NCI-H2081 (cell line): ENCODE results near the gene DCAF8L2.
"Not testable (repeated sequence)": the region's sequence is repeated elsewhere in the genome, so short reads cannot be mapped to it uniquely, and the experiment has no call there.

Experiments used
- DNase-seq, 2 experiments: peaks; one replicate each; lab custom pipeline; 2025; lab: John Stamatoyannopoulos, UW

Gene DCAF8L2

DNA sequence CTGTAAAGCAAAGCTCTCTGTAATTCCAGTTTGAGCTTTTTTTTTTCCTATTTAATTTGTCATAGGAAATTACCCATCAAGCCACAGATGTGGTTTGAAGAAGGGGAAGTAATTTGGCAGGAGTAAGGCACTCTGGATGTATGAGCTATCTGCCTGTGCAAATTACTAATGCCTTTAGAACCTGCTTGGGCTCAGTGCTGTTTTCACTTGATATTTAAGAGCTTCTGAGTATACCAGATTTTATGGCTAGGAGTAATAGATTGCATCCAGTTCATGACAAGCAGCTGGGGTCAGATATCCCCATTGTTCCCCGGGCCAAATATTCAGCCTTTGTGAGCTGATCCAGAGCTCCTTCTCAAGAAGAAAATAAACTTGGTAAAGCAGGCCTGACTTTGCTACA lies 89.1 kb downstream of the DCAF8L2 start:
- DNase-seq: no peak

DNA sequence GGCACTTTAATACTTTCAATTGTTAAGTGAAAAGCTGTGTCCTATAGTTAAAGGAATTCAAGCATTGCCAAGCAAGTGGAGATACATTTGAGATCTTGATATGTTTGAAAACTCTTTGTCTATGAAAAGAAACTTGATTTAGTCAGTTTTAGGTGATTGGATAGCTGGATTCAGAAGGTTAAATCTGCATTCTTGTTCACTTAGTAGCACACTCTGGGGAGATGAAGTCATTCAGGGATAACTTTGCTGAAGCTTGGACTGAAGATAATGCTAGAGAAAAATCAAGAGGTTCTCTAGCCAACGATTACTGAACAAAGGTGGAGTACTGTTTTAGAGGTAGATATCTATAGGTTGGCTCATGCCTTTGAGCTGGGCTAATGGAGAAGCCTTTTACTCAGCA lies 90.6 kb downstream of the DCAF8L2 start:
- no peak for DNase-seq

- DNase-seq: peak; percentile 6 to 27
These were observed 93.5 kb downstream of the DCAF8L2 start for GRCh38 chrX:27683566-27684208.

- DNase-seq: no peak
These were observed 104.5 kb downstream of the DCAF8L2 start for GRCh38 chrX:27694667-27695066.

DNA sequence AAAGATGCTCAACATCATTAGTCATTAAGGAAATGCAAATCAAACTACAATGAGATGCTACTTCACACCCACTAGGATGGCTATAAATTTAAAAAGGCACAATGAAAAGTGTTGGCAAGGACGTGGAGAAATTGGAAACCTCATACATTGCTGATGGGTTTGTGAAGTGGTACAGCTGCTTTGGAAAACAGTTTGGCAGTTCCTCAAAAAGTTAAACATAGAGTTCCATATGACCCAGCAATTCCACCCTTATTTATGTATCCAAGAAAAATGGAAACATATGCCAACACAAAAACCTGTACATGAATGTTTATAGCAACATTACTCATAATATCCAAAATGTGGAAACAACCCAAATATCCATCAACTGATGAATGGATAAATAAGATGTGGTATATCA lies 116.4 kb downstream of the DCAF8L2 start:
- no peak for DNase-seq

DNA sequence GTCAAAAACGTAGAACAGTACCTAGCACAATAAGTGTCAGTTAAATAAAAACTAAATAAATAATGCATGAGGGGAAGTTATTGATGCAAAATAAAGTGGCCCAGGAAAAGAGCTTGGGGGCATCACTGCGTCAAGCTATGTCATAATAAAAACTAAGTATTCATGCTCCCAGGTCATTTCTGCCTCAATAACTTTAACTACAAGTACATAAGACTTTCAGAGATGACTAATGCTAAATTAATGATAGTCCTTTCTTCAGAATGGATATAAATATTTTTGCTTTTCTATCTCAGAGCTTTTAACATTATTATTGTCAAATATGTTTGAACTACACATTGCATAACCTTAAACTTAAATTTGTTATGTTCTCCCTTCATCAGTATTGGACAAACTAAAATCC lies 125.5 kb downstream of the DCAF8L2 start:
- DNase-seq: no peak

GRCh38 chrX:27728291-27728690 lies 138.1 kb downstream of the DCAF8L2 start:
- no peak for DNase-seq

GRCh38 chrX:27731962-27732361 lies 141.8 kb downstream of the DCAF8L2 start:
- DNase-seq: no peak

- DNase-seq: no peak
These were observed 145.8 kb downstream of the DCAF8L2 start for GRCh38 chrX:27735914-27736313.

- DNase-seq: no peak
These were observed 150.8 kb downstream of the DCAF8L2 start for GRCh38 chrX:27740933-27741332.

- DNase-seq: not testable (repeated sequence)
These were observed 153.4 kb downstream of the DCAF8L2 start for GRCh38 chrX:27743521-27743920.

DNA sequence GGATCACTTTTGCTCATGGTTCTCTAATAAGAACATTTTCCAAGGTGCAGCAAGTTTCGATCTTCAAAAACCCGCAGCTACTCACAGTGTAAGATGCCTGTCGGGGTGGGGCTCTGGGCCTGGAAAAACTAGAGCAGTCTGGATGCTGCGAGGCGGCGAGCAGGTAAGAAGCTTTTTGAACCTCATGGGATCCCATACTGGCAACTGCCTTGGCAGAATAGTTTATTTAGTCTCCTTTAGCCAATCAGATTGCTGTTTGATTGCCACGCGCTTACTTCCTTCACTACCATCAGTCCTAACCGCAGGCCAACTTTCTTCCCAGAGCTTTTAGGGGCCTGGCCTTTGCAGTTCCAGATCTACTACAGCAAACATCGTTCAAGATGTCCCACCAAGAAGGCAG lies 156.4 kb downstream of the DCAF8L2 start:
- DNase-seq: no peak

DNA sequence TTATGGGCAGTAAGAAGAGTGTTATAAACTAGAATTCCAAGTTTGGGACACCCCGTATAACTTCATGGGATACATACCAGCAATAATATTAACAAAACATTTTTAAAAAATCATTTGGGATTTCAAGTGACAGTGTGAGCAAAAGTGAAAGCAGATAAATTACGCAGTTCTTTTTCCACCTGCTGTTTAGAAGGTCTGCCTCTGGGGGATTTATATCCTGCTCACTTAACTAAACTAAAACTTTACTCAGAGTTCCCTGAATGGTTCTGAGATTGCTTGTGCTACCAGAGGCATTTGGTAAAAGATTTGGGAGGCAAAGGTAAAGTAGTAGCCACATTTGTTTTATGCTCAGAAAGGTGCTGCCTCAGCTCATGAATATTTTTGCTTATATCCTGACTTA lies 160.2 kb downstream of the DCAF8L2 start:
- DNase-seq: not testable (repeated sequence)

- DNase-seq: no peak
These were observed 161.8 kb downstream of the DCAF8L2 start for GRCh38 chrX:27751976-27752375.

GRCh38 chrX:27765718-27766117 lies 175.6 kb downstream of the DCAF8L2 start:
- DNase-seq: no peak

DNA sequence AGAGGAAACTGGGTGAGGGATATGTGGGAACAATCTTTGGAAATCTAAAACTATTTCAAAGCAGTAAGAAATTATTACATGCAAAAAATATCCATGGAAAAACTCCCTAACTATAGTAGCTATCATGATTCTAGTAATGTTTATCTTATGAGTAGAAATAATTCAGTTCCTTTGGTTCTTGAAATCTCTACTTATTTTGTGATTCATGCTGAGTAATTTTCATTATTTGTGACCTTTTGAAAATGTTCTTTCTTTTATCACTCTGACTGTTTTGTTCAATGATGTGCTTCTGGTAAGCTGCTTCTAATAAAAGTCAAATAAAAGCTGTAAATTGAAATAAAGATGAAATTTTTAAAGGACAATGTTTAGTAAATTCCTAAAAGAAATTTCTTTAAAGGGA lies 177.2 kb downstream of the DCAF8L2 start:
- DNase-seq: no peak

DNA sequence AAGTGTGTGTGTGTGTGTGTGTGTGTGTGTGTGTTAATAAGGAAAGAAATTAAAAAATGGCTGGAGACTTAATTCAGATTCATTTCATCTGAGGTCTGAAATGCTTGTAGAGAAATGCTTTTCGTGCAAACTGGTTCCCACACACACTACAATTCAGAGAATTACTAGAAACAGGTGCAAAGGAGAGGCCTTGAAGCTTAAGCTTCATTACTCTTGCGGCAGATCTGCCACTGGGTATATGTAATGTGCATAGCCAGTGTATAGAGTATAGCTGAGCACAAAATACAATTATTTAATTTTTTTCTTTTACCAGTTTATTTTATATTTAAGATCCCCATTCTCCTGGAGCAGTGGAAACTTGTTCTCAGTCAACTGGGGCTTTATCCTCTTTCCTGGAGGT lies 185.8 kb downstream of the DCAF8L2 start:
- no peak for DNase-seq

DNA sequence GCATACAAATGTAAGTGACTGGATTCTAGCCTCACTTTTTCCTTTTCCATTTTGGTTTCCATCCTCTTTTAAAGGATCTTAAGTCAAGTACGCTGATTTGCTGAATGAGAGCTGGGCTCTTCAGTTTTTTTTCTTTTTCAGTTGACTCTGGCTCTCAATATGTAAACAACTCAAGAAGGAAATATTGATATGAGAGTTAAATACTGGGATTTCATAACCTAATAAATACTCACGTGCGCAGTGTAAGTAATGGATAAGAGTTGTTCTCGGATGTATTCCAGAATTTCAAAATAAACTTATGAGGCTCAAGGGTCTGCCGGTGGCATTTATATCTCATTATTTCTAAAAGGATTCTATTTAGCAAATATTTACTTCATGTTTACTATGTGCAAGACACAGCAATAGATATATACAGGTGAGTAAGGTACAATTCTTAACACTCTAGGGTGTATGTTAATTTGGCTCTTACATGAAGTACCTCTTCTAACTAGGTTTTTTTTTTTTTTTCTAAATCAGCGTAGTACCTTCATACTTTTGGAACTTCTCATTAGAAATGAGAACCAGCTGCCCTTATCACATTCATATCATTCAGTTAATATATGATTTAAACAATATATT lies 206.6 kb downstream of the DCAF8L2 start:
- no peak for DNase-seq

DNA sequence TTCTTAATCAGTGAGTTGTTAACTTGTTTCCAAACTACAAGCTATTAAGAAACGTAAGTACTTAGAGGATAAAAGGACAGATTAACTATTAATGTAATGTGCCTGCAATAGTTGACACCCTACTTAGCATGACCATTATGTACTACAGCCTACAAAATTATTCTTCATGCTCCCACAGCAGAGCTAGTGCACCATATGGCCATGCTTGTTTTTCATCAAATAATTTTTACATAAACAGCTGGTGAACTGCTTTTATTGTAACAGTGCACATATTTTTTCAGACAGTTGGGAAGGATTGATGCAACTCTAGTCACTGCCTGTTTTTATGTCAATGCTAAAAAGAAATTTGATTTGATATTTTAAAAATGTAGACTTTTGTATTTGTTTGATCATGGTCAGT lies 207.4 kb downstream of the DCAF8L2 start:
- DNase-seq: no peak
